ENCODE data around the gene MFSD2A.

The MFSD2A gene

DNA sequence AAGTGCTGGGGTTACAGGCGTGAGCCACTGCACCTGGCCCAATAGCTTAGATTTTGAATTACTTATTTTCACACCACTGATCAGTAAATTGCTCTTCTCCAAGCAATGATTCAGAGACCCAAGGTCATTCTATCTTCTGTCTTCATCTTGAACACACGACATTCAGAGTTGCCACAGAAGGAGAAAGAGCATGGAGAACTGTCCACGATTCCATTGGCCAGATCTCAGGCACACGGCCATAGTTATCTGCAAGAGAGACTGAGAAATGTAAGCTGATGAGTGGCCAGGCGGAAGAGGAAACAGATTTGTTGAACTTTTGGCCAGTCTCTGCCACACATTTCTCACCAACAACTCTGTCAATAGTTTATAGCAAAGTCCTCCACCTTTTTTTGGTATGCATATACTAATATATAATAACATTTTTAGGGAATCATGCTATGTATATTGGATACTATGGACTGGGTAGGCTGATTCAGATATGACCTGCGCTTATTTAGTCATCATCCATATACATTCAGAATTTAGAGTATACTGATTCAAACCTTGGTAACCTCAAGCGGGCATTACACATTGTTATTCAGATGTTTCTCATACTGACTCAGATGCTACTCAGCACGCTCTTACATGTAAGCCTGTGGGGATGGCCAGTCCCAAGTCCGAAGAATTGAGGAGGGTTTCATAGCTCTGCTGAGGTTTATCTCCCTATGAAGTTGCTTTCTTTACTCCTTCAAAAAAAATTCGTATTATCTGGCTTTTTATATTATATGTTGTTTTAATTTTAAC is 60.1 kb downstream of the MFSD2A start:
- TF ChIP-seq EZH2phosphoT487 (IDR thresholded peaks at IDR 0.05; ENCODE audit: borderline replicate concordance): no peak
- TF ChIP-seq, protein P1, sequence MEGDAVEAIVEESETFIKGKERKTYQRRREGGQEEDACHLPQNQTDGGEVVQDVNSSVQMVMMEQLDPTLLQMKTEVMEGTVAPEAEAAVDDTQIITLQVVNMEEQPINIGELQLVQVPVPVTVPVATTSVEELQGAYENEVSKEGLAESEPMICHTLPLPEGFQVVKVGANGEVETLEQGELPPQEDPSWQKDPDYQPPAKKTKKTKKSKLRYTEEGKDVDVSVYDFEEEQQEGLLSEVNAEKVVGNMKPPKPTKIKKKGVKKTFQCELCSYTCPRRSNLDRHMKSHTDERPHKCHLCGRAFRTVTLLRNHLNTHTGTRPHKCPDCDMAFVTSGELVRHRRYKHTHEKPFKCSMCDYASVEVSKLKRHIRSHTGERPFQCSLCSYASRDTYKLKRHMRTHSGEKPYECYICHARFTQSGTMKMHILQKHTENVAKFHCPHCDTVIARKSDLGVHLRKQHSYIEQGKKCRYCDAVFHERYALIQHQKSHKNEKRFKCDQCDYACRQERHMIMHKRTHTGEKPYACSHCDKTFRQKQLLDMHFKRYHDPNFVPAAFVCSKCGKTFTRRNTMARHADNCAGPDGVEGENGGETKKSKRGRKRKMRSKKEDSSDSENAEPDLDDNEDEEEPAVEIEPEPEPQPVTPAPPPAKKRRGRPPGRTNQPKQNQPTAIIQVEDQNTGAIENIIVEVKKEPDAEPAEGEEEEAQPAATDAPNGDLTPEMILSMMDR (conservative IDR thresholded peaks at IDR 0.05; ENCODE audit: low read length): no peak
- Histone ChIP-seq H4K20me1 (ENCODE audit: insufficient read depth, low read length, poor library complexity, severe bottlenecking) (no peaks in the 10 kb centered on the region), H3F3A (ENCODE audit: low read depth) (no peaks in the 10 kb centered on the region), H2AFZ (ENCODE audit: low read length) (no peak overlapping the region), H3K36me3 (ENCODE audit: insufficient read depth, low read length) (no peaks in the 10 kb centered on the region), H3K9ac (ENCODE audit: low read depth, low read length, poor library complexity, severe bottlenecking) (no peak overlapping the region), H3K4me2 (ENCODE audit: low read depth, low read length, poor library complexity, severe bottlenecking) (peak overlapping the region; percentile 30), H3K79me2 (ENCODE audit: insufficient read depth, low read length) (no peaks in the 10 kb centered on the region), H3K4me1 (ENCODE audit: insufficient read depth, low read length, poor library complexity, severe bottlenecking) (peaks cover 13% of the 10 kb centered on the region), H3K9me3 (ENCODE audit: insufficient read depth, low read depth, low read length) (no peaks in the 10 kb centered on the region), H3K9me2 (replicated peaks; ENCODE audit: low read depth, low read length) (no peaks in the 10 kb centered on the region), H3K4me3 (ENCODE audit: low read length, poor library complexity, severe bottlenecking) (no peak overlapping the region), H3K27me3 (ENCODE audit: insufficient read depth, low read length, poor library complexity, severe bottlenecking) (no peaks in the 10 kb centered on the region)

DNA sequence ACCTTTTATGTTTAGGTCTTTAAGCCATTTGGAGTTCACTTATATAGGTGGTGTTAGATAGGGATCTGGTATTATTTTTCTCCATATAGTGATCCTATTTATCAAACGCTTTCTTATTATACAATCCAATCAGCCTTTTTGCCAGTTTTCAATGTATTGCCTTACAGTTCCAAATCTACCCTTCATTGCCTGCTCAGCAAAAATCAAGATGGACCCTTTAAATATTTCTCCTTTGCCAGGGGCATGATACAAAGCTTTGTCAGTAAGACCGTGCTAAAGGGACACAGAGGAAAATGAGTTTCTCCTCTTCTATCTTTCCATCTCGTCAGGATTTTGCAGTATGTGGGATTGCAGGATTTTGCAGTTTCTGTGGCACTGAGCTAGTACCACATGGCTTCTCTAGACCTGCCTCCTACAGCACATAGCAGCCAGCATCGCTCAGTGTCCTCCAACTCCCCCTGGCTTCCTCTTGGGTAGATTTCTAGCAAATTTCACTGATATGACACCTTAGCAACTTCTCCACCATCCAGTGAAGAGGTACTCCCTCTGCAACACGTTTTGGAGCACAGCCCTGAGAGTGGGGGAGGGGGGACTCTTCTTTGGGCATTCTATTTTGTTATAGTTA is 63.1 kb downstream of the MFSD2A start:
- Histone ChIP-seq H3K4me1 (ENCODE audit: insufficient read depth, low read length, poor library complexity, severe bottlenecking) (peaks cover 13% of the 10 kb centered on the region), H3K4me3 (ENCODE audit: low read length, poor library complexity, severe bottlenecking) (no peak overlapping the region), H4K20me1 (ENCODE audit: insufficient read depth, low read length, poor library complexity, severe bottlenecking) (no peaks in the 10 kb centered on the region), H3K9me3 (ENCODE audit: insufficient read depth, low read depth, low read length) (no peaks in the 10 kb centered on the region), H3K9me2 (replicated peaks; ENCODE audit: low read depth, low read length) (no peaks in the 10 kb centered on the region), H3F3A (ENCODE audit: low read depth) (no peaks in the 10 kb centered on the region), H3K79me2 (ENCODE audit: insufficient read depth, low read length) (no peaks in the 10 kb centered on the region), H3K4me2 (ENCODE audit: low read depth, low read length, poor library complexity, severe bottlenecking) (no peak overlapping the region), H3K9ac (ENCODE audit: low read depth, low read length, poor library complexity, severe bottlenecking) (no peak overlapping the region), H3K27me3 (ENCODE audit: insufficient read depth, low read length, poor library complexity, severe bottlenecking) (no peaks in the 10 kb centered on the region), H2AFZ (ENCODE audit: low read length) (no peak overlapping the region), H3K36me3 (ENCODE audit: insufficient read depth, low read length) (no peaks in the 10 kb centered on the region)
- TF ChIP-seq, protein P1 (conservative IDR thresholded peaks at IDR 0.05; ENCODE audit: low read length): peak; percentile 19; the same call in 1 of the 2 replicates
- TF ChIP-seq EZH2phosphoT487 (IDR thresholded peaks at IDR 0.05; ENCODE audit: borderline replicate concordance): no peak

All from Loucy (cell line).